NOMO-1 treated with DMSO at 0.1 percent for 48 hours (cell line): ENCODE results near the gene SNX24.
"Not testable (repeated sequence)": the region's sequence is repeated elsewhere in the genome, so short reads cannot be mapped to it uniquely, and the experiment has no call there.

Experiments
- DNase-seq: peaks from one replicate; lab custom pipeline; 2025; ENCODE audit not compliant: unreplicated experiment; lab: John Stamatoyannopoulos, UW

The SNX24 gene

GRCh38 chr5:122870219-122870856 lies 24.9 kb downstream of the SNX24 start:
- peak; percentile 10 for DNase-seq

- DNase-seq: no peak
Observed at GRCh38 chr5:122871661-122872060, 26.2 kb downstream of the SNX24 start.

DNA sequence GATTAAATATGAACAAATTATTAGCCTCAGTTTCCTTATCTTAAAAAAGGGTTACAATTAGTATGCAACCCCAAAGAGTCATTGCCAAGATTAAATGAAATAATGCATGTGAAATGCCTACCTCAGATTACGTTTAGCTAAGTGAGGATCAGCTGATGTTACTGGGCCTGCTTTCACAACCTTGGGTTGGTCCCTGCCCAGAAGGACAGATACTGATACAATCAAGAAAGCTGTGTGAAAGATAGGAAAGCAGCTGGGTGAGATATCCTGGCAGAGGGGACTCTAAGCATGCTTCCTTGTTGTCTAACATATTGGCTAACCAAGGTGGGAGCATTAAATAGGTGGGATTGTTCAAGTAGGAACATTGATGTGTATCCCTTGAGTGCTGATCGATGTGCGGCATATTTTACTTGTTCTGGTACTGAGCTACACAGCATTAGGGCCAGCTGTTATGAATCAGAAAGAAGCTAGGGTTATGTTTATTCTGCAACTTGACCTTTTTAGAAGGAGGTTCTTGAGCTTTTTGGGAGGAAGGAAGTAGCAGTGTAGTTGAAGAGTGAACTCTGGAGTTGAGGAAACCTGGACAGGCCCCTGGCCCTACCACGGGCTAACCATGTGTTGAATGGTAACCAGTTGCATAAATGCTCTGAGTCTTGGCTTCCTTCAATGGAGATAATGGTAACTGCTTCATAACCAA lies 28.9 kb downstream of the SNX24 start:
- DNase-seq: no peak

DNA sequence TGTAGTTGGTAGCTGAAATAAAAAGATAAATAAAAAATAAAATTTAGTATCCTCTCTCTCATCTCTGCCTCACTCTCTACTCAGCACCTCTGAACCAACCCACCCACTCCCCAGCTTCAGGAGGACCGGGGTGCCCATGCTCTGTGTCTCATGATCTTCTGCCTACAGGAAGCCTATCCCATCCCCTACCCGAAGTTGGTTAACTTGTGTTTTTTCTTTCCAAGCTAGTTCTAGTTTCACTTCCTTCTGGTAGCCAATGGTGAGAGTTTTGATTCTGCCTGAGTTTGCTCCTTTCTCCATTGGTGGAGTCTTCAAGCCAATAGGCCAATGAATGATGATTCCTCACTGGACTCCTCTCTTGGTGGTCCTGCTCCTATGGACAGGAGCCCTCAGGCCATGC lies 32.1 kb downstream of the SNX24 start:
- DNase-seq: peak; percentile 73

- no peak for DNase-seq
Observed at GRCh38 chr5:122879076-122879475, 33.7 kb downstream of the SNX24 start.

- no peak for DNase-seq
Observed at GRCh38 chr5:122880170-122880689, 34.8 kb downstream of the SNX24 start.

- DNase-seq: no peak
Observed at GRCh38 chr5:122880749-122881148, 35.3 kb downstream of the SNX24 start.

- peak; percentile 4 for DNase-seq
Observed at GRCh38 chr5:122882831-122883230, 37.4 kb downstream of the SNX24 start.

GRCh38 chr5:122885045-122885517 lies 39.7 kb downstream of the SNX24 start:
- DNase-seq: no peak

GRCh38 chr5:122885891-122886290 lies 40.5 kb downstream of the SNX24 start:
- no peak for DNase-seq

DNA sequence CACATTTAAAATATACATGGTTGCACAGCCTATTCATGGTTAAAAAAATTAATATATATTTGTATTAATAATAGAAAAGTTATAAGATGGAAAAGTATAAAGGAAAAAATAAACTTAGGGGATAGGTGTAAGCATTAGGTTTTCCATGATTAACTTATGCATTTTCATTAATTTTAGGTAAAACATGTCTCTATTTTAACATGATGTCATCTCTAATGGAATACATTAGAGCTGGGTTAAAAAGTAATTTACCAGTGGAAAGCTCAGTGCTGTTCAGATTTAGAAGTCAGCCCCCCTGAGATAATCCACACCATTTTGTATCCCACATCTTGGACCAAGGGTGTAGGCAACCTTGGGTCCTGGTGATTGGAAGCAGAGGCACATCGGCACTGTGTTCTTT lies 49.7 kb downstream of the SNX24 start:
- DNase-seq: no peak

DNA sequence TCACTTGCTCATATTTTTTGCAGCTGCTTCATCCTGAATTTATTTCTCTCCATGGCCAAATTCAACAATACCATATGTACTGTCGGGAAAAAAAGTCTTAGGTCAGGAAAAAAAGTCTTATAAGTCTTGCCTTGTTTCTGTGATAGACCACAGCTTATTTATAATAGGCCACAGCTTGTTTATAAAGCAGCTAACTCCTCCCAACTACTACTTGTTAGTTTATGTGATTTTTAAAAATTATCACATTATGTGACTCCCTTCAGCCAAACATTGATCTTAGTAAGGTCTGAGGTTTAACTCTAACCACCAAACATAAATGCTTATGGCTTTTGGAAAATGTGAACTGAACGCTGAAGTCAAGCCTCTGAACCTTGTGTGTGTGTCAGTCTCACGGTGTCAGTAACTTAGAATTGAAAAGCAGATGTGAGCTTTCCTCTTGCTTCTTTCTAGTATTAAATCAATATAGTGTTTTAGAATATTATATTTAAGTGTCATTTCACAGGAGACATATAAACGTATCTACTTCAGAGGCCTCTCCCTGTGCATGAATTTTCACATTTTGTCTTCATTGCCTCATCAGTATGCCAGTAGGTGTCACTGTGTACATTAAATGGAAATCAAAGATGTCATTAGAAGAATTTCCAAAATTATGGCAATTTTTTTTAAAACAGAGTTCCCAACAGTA lies 51.3 kb downstream of the SNX24 start:
- DNase-seq: no peak

GRCh38 chr5:122897283-122897602 lies 51.8 kb downstream of the SNX24 start:
- DNase-seq: no peak

GRCh38 chr5:122901346-122901745 lies 55.9 kb downstream of the SNX24 start:
- no peak for DNase-seq

- no peak for DNase-seq
Observed at GRCh38 chr5:122902263-122902662, 56.9 kb downstream of the SNX24 start.

GRCh38 chr5:122906768-122907167 lies 61.4 kb downstream of the SNX24 start:
- no peak for DNase-seq

- no peak for DNase-seq
Observed at GRCh38 chr5:122907276-122907675, 61.9 kb downstream of the SNX24 start.

DNA sequence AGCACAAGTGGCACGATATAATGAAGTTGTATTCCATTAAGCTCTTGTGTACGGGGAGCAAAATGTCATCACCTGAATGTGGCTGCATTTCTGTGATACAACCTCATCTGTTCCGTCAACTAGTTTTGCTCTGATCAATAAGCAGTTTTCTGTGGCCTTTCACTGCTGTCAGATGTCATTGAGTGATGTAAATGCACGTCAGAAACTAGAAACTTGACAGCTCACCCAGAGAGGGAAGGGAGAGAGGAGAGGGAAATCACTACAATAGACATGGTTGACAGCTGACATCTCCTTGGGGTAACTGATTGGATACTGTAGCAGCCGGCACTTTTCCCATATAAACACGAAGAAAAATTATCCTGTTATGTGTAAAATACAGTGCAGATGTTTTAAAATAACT lies 62.7 kb downstream of the SNX24 start:
- no peak for DNase-seq

GRCh38 chr5:122908662-122909061 lies 63.2 kb downstream of the SNX24 start:
- no peak for DNase-seq

DNA sequence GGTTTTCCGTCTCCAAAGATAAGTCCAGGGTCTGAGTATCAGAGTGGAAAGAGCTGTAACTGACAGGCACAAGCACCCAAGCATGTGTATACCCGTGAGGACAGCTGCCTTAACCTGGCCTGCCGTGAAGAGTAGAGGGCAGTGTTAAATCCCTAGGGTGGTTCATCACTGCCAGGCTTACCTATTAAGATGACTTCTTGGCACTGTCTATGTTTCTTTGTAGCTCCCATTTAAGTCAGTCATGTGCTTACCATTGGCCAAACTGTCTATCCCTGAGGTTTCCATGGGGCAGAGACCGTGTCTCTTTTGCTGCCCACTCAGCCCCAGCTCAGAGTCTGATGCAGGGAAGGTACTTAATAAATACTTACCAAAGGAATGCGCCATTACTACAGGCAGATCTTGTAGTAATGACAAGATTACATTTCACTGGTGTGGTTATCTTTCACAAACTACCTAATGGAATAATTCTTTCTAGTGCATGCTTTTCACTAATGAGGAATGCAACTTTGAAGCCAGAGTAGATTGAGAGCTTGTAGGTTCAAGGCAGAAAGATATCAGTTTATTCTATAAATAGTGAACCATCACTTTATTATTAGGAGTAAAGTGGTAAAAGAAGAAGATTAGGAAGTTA lies 64.2 kb downstream of the SNX24 start:
- DNase-seq: no peak

DNA sequence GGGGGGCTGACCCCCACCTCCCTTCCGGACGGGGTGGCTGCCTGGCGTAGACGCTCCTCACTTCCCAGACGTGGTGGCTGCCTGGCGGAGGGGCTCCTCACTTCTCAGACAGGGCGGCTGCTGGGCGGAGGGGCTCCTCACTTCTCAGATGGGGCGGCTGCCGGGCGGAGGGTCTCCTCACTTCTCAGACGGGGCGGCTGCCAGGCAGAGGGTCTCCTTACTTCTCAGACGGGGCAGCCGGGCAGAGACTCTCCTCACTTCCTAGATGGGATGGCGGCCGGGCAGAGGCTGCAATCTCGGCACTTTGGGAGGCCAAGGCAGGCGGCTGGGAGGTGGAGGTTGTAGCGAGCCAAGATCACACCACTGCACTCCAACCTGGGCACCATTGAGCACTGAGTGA lies 68.0 kb downstream of the SNX24 start:
- not testable (repeated sequence) for DNase-seq
